ENCODE data around the gene HAP1.

GRCh38 chr17:41777574-41778188 lies 43.2 kb upstream of the HAP1 start:
- TF ChIP-seq REST (IDR thresholded peaks at IDR 0.05; ENCODE audit: low read depth, low read length) (no peak), CTCF (IDR thresholded peaks at IDR 0.05) (no peak), GABPA (IDR thresholded peaks at IDR 0.05; ENCODE audit: low read depth) (no peak; the same call in 1 of the 2 replicates), TEAD4 (IDR thresholded peaks at IDR 0.05; ENCODE audit: borderline replicate concordance, insufficient read depth) (0 out of 2 replicates have a peak, but pooled peaks have one; percentile 42), MAX (IDR thresholded peaks at IDR 0.05; ENCODE audit: low read depth) (peak; percentile 50; the same call in 1 of the 2 replicates), POLR2AphosphoS5 (IDR thresholded peaks at IDR 0.05; ENCODE audit: low read depth, low read length) (peak; percentile 47; the same call in 1 of the 2 replicates), CHD2 (IDR thresholded peaks at IDR 0.05; ENCODE audit: low read length, partially characterized antibody) (no peak), FOXJ3 (CRISPR knock-in tag; IDR thresholded peaks at IDR 0.05) (no peak), RXRA (IDR thresholded peaks at IDR 0.05; ENCODE audit: borderline replicate concordance, low read depth) (peak; percentile 48; the same call in 1 of the 2 replicates), USF2 (IDR thresholded peaks at IDR 0.05; ENCODE audit: borderline replicate concordance, low read depth, low read length) (no peak), EZH2phosphoT487 (IDR thresholded peaks at IDR 0.05; ENCODE audit: borderline replicate concordance, low read depth) (no peak), EP300 (IDR thresholded peaks at IDR 0.05; ENCODE audit: borderline replicate concordance in 1 of 2, low read depth in 1 of 2, low read length in 1 of 2) (peak in 1 of 2 experiments; percentile 71; a peak in 1 of 4 replicates)

Measured in SK-N-SH (cell line).